ENCODE measurements around the gene SACS.
"Not testable (repeated sequence)": the region's sequence is repeated elsewhere in the genome, so short reads cannot be mapped to it uniquely, and the experiment has no call there.

The SACS gene

GRCh38 chr13:23356368-23356767, 77.1 kb downstream of the SACS start:
- no peak for DNase-seq (ENCODE audit: low spot score)

- no peak for DNase-seq (ENCODE audit: low spot score)
Measured at GRCh38 chr13:23354520-23354919, 79.0 kb downstream of the SACS start.

GRCh38 chr13:23352161-23352560, 81.3 kb downstream of the SACS start:
- DNase-seq (ENCODE audit: low spot score): no peak

- DNase-seq (ENCODE audit: low spot score): no peak
Measured at GRCh38 chr13:23350009-23350408, 83.5 kb downstream of the SACS start.

GRCh38 chr13:23349161-23349897, 84.2 kb downstream of the SACS start:
- DNase-seq (ENCODE audit: low spot score): no peak

GRCh38 chr13:23348262-23349127, 85.0 kb downstream of the SACS start:
- DNase-seq (ENCODE audit: low spot score): no peak

- no peak for DNase-seq (ENCODE audit: low spot score)
Measured at GRCh38 chr13:23347601-23348000, 85.9 kb downstream of the SACS start.

GRCh38 chr13:23344931-23345595, 88.4 kb downstream of the SACS start:
- no peak for DNase-seq (ENCODE audit: low spot score)

- DNase-seq (ENCODE audit: low spot score): no peak
Measured at GRCh38 chr13:23339225-23339624, 94.3 kb downstream of the SACS start.

GRCh38 chr13:23330356-23330755, 103.1 kb downstream of the SACS start:
- no peak for DNase-seq (ENCODE audit: low spot score)

- no peak for DNase-seq (ENCODE audit: low spot score)
Measured at GRCh38 chr13:23325191-23325590, 108.3 kb downstream of the SACS start.

- no peak for DNase-seq (ENCODE audit: low spot score)
Measured at GRCh38 chr13:23323946-23324709, 109.4 kb downstream of the SACS start.

GRCh38 chr13:23322353-23323336, 110.9 kb downstream of the SACS start:
- no peak for DNase-seq (ENCODE audit: low spot score)

GRCh38 chr13:23321535-23322241, 111.8 kb downstream of the SACS start:
- peak; percentile 82 for DNase-seq (ENCODE audit: low spot score)

- no peak for DNase-seq (ENCODE audit: low spot score)
Measured at GRCh38 chr13:23320926-23321534, 112.5 kb downstream of the SACS start.

GRCh38 chr13:23319883-23320224, 113.6 kb downstream of the SACS start:
- DNase-seq (ENCODE audit: low spot score): no peak

GRCh38 chr13:23314837-23315236, 118.7 kb downstream of the SACS start:
- DNase-seq (ENCODE audit: low spot score): not testable (repeated sequence)

- DNase-seq (ENCODE audit: low spot score): no peak
Measured at GRCh38 chr13:23292586-23292985, 140.9 kb downstream of the SACS start.

- no peak for DNase-seq (ENCODE audit: low spot score)
Measured at GRCh38 chr13:23289917-23290357, 143.6 kb downstream of the SACS start.

GRCh38 chr13:23288995-23289394, 144.5 kb downstream of the SACS start:
- no peak for DNase-seq (ENCODE audit: low spot score)
